GM19035 (cell line): ENCODE data around the gene IFI27L2.
A peak's percentile ranks its signal among the peaks of the same experiment; 100 is the strongest.

Experiments used
- ATAC-seq: cut with Tn5 transposase; IDR thresholded peaks from one replicate; pipeline ENCODE4 v1.9.1; 2021; ENCODE audit not compliant: unreplicated experiment

IFI27L2 gene

GRCh38 chr14:94103554-94104150 lies 25.8 kb downstream of the IFI27L2 start:
- no peak for ATAC-seq

GRCh38 chr14:94102768-94103482 lies 26.5 kb downstream of the IFI27L2 start:
- no peak for ATAC-seq

- ATAC-seq, result no peak
Measured at GRCh38 chr14:94101748-94102147, 27.7 kb downstream of the IFI27L2 start.

- ATAC-seq, result no peak
Measured at GRCh38 chr14:94100847-94101246, 28.6 kb downstream of the IFI27L2 start.

- no peak for ATAC-seq
Measured at GRCh38 chr14:94099006-94099405, 30.4 kb downstream of the IFI27L2 start.

GRCh38 chr14:94098326-94098992 lies 30.9 kb downstream of the IFI27L2 start:
- no peak for ATAC-seq

GRCh38 chr14:94097091-94097490 lies 32.3 kb downstream of the IFI27L2 start:
- no peak for ATAC-seq

- no peak for ATAC-seq
Measured at GRCh38 chr14:94093418-94093817, 36.0 kb downstream of the IFI27L2 start.

GRCh38 chr14:94089479-94089878 lies 39.9 kb downstream of the IFI27L2 start:
- no peak for ATAC-seq

- no peak for ATAC-seq
Measured at GRCh38 chr14:94088516-94088915, 40.9 kb downstream of the IFI27L2 start.

- no peak for ATAC-seq
Measured at GRCh38 chr14:94087891-94088290, 41.5 kb downstream of the IFI27L2 start.

- ATAC-seq, result peak; percentile 39
Measured at GRCh38 chr14:94081386-94081820, 48.0 kb downstream of the IFI27L2 start.

GRCh38 chr14:94080621-94081385 lies 48.6 kb downstream of the IFI27L2 start, which contains the start of the genes DDX24 and IFI27L1:
Gene DDX24 (minus strand): TSS chr14:94081202. CDS start chr14:94079742, 1,460 bp downstream.
Gene IFI27L1 (plus strand): TSS chr14:94081310. CDS start chr14:94096938, 15,628 bp downstream.
- ATAC-seq, result peak; percentile 96

- ATAC-seq, result no peak
Measured at GRCh38 chr14:94079891-94080620, 49.3 kb downstream of the IFI27L2 start.

GRCh38 chr14:94077823-94078222 lies 51.6 kb downstream of the IFI27L2 start:
- no peak for ATAC-seq
